H9 (cell line): ENCODE results near the gene INPP5A. TPM values are rescaled to one million over a fixed set of nuclear protein-coding genes. Genes with fewer than 3 reads are reported as not detected.

Experiments
- DNase-seq: peaks from one replicate; pipeline ENCODE4 v3.0.0-alpha.2; 2017
- H2AFZ ChIP-seq: one replicate; pipeline ENCODE4 v1.6.1; 2013; ENCODE audit warnings: mild to moderate bottlenecking, low read length, control low read depth, moderate library complexity
- H2AK5ac ChIP-seq: 2 replicates; pipeline ENCODE4 v1.6.1; 2013; ENCODE audit warnings: low read length, control low read depth, mixed read lengths; ENCODE audit not compliant: insufficient read length
- H2BK120ac ChIP-seq: one replicate; pipeline ENCODE4 v1.6.1; 2013; ENCODE audit warnings: low read depth, mild to moderate bottlenecking, low read length, control low read depth, inconsistent platforms; ENCODE audit not compliant: poor library complexity, severe bottlenecking
- H2BK12ac ChIP-seq: 2 replicates; pipeline ENCODE4 v1.6.1; 2013; ENCODE audit warnings: low read length, control low read depth, mixed read lengths, low read depth; ENCODE audit not compliant: insufficient read length
- H2BK15ac ChIP-seq: 2 replicates; pipeline ENCODE4 v1.6.1; 2013; ENCODE audit warnings: low read depth, low read length, control low read depth
- H2BK20ac ChIP-seq: one replicate; pipeline ENCODE4 v1.6.1; 2013; ENCODE audit warnings: low read depth, mild to moderate bottlenecking, low read length, control low read depth, inconsistent platforms; ENCODE audit not compliant: poor library complexity, severe bottlenecking
- H2BK5ac ChIP-seq: 2 replicates; pipeline ENCODE4 v1.6.1; 2013; ENCODE audit warnings: low read length, control low read depth, mixed read lengths; ENCODE audit not compliant: insufficient read length
- H3K14ac ChIP-seq: 2 replicates; pipeline ENCODE4 v1.6.1; 2013; ENCODE audit warnings: low read length, control low read depth; ENCODE audit not compliant: insufficient read depth
- H3K18ac ChIP-seq: 2 replicates; pipeline ENCODE4 v1.6.1; 2013; ENCODE audit warnings: low read depth, mild to moderate bottlenecking, mixed read lengths, low read length, control low read depth; ENCODE audit not compliant: insufficient read length
- H3K23ac ChIP-seq: 2 replicates; pipeline ENCODE4 v1.6.1; 2013; ENCODE audit warnings: low read length, control low read depth, mixed read lengths, low read depth; ENCODE audit not compliant: insufficient read length
- H3K23me2 ChIP-seq: 2 replicates; pipeline ENCODE4 v1.6.1; 2013; ENCODE audit warnings: low read depth, mild to moderate bottlenecking, mixed read lengths, low read length, control low read depth; ENCODE audit not compliant: insufficient read length, poor library complexity, severe bottlenecking
- H3K27ac ChIP-seq: 2 replicates; pipeline ENCODE4 v1.5.1; 2013; ENCODE audit warnings: low read length, control low read depth, mixed read lengths, low read depth; ENCODE audit not compliant: insufficient read length
- H3K27me3 ChIP-seq: 2 replicates; pipeline ENCODE4 v1.6.1; 2013; ENCODE audit warnings: low read length, control low read depth, inconsistent platforms; ENCODE audit not compliant: insufficient read depth
- H3K4ac ChIP-seq: 2 replicates; pipeline ENCODE4 v1.6.1; 2013; ENCODE audit warnings: low read depth, mild to moderate bottlenecking, control low read depth, inconsistent platforms, low read length, moderate library complexity
- H3K4me1 ChIP-seq: 2 replicates; pipeline ENCODE4 v1.6.1; 2013; ENCODE audit warnings: low read length, control low read depth, inconsistent platforms; ENCODE audit not compliant: insufficient read depth
- H3K4me2 ChIP-seq: 2 replicates; pipeline ENCODE4 v1.6.1; 2013; ENCODE audit warnings: low read length, control low read depth, mixed read lengths; ENCODE audit not compliant: insufficient read length, insufficient read depth
- H3K56ac ChIP-seq: 2 replicates; pipeline ENCODE4 v1.6.1; 2013; ENCODE audit warnings: low read depth, mild to moderate bottlenecking, mixed read lengths, low read length, control low read depth; ENCODE audit not compliant: insufficient read length
- H3K79me1 ChIP-seq: 2 replicates; pipeline ENCODE4 v1.6.1; 2013; ENCODE audit warnings: low read depth, mild to moderate bottlenecking, moderate library complexity, low read length, control low read depth, inconsistent platforms; ENCODE audit not compliant: insufficient read depth, poor library complexity, severe bottlenecking
- H3K79me2 ChIP-seq: 2 replicates; pipeline ENCODE4 v1.6.1; 2013; ENCODE audit warnings: low read length, control low read depth, inconsistent platforms; ENCODE audit not compliant: insufficient read depth
- H3K9ac ChIP-seq: 2 replicates; pipeline ENCODE4 v1.6.1; 2013; ENCODE audit warnings: low read length, control low read depth, mixed read lengths; ENCODE audit not compliant: insufficient read length; ENCODE audit errors: extremely low read depth
- H3K9me3 ChIP-seq: one replicate; pipeline ENCODE4 v1.6.1; 2013; ENCODE audit warnings: low read depth, low read length, inconsistent platforms; ENCODE audit not compliant: control insufficient read depth
- H3T11ph ChIP-seq: one replicate; pipeline ENCODE4 v1.6.1; 2013; ENCODE audit warnings: mild to moderate bottlenecking, low read length, control low read depth, inconsistent platforms
- H4K20me1 ChIP-seq: one replicate; pipeline ENCODE4 v1.6.1; 2013; ENCODE audit not compliant: control insufficient read depth, insufficient read length, insufficient read depth
- H4K5ac ChIP-seq: 2 replicates; pipeline ENCODE4 v1.6.1; 2013; ENCODE audit warnings: low read depth, mild to moderate bottlenecking, mixed read lengths, low read length, control low read depth; ENCODE audit not compliant: insufficient read length
- H4K8ac ChIP-seq: replicated peaks from 2 replicates; pipeline ENCODE4 v1.6.1; 2013; ENCODE audit warnings: low read length, control low read depth, mixed read lengths, low read depth; ENCODE audit not compliant: insufficient read length
- H4K91ac ChIP-seq: 2 replicates; pipeline ENCODE4 v1.6.1; 2013; ENCODE audit warnings: low read depth, mild to moderate bottlenecking, moderate library complexity, mixed read lengths, low read length, control low read depth; ENCODE audit not compliant: insufficient read length
- H3K27ac Mint-ChIP-seq, 3 experiments: 2 replicates in 2 of 3; 3 replicates in 1 of 3; pipeline ENCODE4 v1.8.0; 2020 to 2021; ENCODE audit warnings: mixed read lengths in 3 of 3, mild to moderate bottlenecking in 1 of 3, moderate library complexity in 1 of 3
- H3K27me3 Mint-ChIP-seq: 2 replicates; pipeline ENCODE4 v1.8.0; 2021; ENCODE audit warnings: low read depth, mild to moderate bottlenecking, moderate library complexity, mixed read lengths
- H3K36me3 Mint-ChIP-seq, 3 experiments: 2 replicates in 2 of 3; 3 replicates in 1 of 3; pipeline ENCODE4 v1.8.0; 2020 to 2021; ENCODE audit warnings: low read depth in 3 of 3, mixed read lengths in 3 of 3; ENCODE audit not compliant: insufficient read depth in 1 of 3
- H3K4me1 Mint-ChIP-seq, 2 experiments: 2 replicates each; pipeline ENCODE4 v1.8.0; 2020; ENCODE audit warnings: mixed read lengths in 2 of 2
- H3K4me3 Mint-ChIP-seq, 2 experiments: 2 replicates in 1 of 2; 3 replicates in 1 of 2; pipeline ENCODE4 v1.8.0; 2020 to 2021; ENCODE audit warnings: mild to moderate bottlenecking in 2 of 2, mixed read lengths in 2 of 2, moderate library complexity in 1 of 2
- H3K9me3 Mint-ChIP-seq, 2 experiments: 2 replicates in 1 of 2; 3 replicates in 1 of 2; pipeline ENCODE4 v1.8.0; 2020; ENCODE audit warnings: mild to moderate bottlenecking in 2 of 2, mixed read lengths in 2 of 2, moderate library complexity in 1 of 2
- CTCF ChIP-seq: fragments of 200-600 bp; sonication (generic); conservative IDR thresholded peaks from 3 replicates; pipeline ENCODE4 v1.8.0; 2021; ENCODE audit warnings: antibody characterized with exemption, mild to moderate bottlenecking
- WGBS: extraction: QIAGEN DNeasy Blood & Tissue Kit; methylation state at CpG from one replicate; pipeline ENCODE4 v1.1.7; 2013; ENCODE audit warnings: missing lambda C conversion rate, low lambda C conversion rate, mixed read lengths; ENCODE audit not compliant: insufficient read length; ENCODE audit errors: extremely low coverage; 5-methylcytosine and 5-hydroxymethylcytosine counted together
- total RNA-seq: library from RNA; stranded (reverse); gene quantifications from 2 replicates; pipeline ENCODE4 v1.2.1, GENCODE V29; 2021

INPP5A gene
- total RNA-seq, 1 experiment from 2014 or later: 17.7 TPM

- Mint-ChIP-seq H3K4me1 (peaks cover 12 to 30% of the 10 kb centered on the region in 2 experiments), H3K9me3 (no peaks in the 10 kb centered on the region; a peak in 1 of 5 replicates), H3K27me3 (no peaks in the 10 kb centered on the region; the same call in 1 of the 2 replicates), H3K36me3 (no peaks in the 10 kb centered on the region), H3K27ac (peak overlapping the region in 1 of 3 experiments; percentile 90; a peak in 1 of 7 replicates), H3K4me3 (no peak overlapping the region)
- H3K23ac ChIP-seq: no peak overlapping the region
- no peak overlapping the region for H3K9ac ChIP-seq
- H2AK5ac ChIP-seq: no peak overlapping the region
- peak; percentile 65 for DNase-seq
- H3K56ac ChIP-seq: no peak overlapping the region
- H2BK15ac ChIP-seq: no peak overlapping the region
- H4K91ac ChIP-seq: no peak overlapping the region
- no peak overlapping the region for H3K27ac ChIP-seq
- H2AFZ ChIP-seq: no peak overlapping the region
- H3K9me3 ChIP-seq: no peaks in the 10 kb centered on the region
- no peak for TF ChIP-seq CTCF
- H3K18ac ChIP-seq: no peak overlapping the region
- H3K79me2 ChIP-seq: no peaks in the 10 kb centered on the region
- H4K8ac ChIP-seq: no peak overlapping the region
- no peak overlapping the region for H3T11ph ChIP-seq
- no peak overlapping the region for H2BK120ac ChIP-seq
- H3K4me1 ChIP-seq: peaks cover 3% of the 10 kb centered on the region; the same call in 1 of the 2 replicates
- no CpG with 5 or more reads among the region's 19 CpGs for WGBS
- no peak overlapping the region for H2BK20ac ChIP-seq
- H3K14ac ChIP-seq: no peak overlapping the region
- H4K5ac ChIP-seq: no peak overlapping the region
- no peaks in the 10 kb centered on the region for H3K27me3 ChIP-seq
- H2BK5ac ChIP-seq: no peak overlapping the region
- peaks cover 6% of the 10 kb centered on the region for H4K20me1 ChIP-seq
- H2BK12ac ChIP-seq: no peak overlapping the region
- no peak overlapping the region for H3K4ac ChIP-seq
- H3K23me2 ChIP-seq: no peaks in the 10 kb centered on the region
- no peak overlapping the region for H3K4me2 ChIP-seq
- H3K79me1 ChIP-seq: no peaks in the 10 kb centered on the region
These were observed 37.3 kb downstream of the INPP5A start for GRCh38 chr10:132574783-132575319.
